ENCODE results near the gene C9orf43. TPM values are rescaled to one million over a fixed set of nuclear protein-coding genes. Genes with fewer than 3 reads are reported as not detected.
"Not testable (repeated sequence)": the region's sequence is repeated elsewhere in the genome, so short reads cannot be mapped to it uniquely, and the experiment has no call there.

C9orf43 gene
- total RNA-seq, 4 donors from 2014 or later, result 0.21 to 3.3 (median 0.58) TPM; not detected in 1

DNA sequence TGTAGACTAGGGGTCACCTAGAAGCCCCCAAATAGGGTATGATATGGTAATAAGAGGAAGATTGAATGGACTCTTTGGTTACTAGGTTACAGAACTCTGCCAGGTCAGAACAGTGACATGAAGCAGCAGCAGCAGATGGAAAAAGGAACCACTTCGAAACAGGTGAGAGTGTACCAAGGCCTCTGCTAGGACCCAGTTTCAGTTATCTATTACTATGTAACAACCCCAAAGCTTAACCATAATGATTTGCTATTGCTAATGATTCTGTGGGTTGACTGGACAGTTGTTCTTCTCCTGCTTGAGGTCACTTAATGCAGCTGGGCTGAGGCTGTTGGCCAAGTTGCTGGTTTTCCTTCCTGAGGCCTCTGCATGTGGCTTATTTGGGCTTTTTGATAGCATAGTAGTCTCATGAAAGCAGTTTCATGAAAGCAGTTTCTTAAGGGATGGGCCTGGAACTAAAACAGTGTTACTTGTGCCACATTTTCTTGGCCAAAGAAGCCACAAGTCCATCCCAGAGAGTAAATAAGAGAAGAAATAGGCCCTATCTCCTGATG is 17.6 kb downstream of the C9orf43 start:
- no peaks in the 10 kb centered on the region for H3K9me3 ChIP-seq
- no peak overlapping the region for H3K27ac ChIP-seq
- TF ChIP-seq, protein P1, sequence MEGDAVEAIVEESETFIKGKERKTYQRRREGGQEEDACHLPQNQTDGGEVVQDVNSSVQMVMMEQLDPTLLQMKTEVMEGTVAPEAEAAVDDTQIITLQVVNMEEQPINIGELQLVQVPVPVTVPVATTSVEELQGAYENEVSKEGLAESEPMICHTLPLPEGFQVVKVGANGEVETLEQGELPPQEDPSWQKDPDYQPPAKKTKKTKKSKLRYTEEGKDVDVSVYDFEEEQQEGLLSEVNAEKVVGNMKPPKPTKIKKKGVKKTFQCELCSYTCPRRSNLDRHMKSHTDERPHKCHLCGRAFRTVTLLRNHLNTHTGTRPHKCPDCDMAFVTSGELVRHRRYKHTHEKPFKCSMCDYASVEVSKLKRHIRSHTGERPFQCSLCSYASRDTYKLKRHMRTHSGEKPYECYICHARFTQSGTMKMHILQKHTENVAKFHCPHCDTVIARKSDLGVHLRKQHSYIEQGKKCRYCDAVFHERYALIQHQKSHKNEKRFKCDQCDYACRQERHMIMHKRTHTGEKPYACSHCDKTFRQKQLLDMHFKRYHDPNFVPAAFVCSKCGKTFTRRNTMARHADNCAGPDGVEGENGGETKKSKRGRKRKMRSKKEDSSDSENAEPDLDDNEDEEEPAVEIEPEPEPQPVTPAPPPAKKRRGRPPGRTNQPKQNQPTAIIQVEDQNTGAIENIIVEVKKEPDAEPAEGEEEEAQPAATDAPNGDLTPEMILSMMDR (IDR thresholded peaks at IDR 0.05), result no peak
- TF ChIP-seq POLR2A (IDR thresholded peaks at IDR 0.05), result no peak
- no peak overlapping the region for H3K4me3 ChIP-seq
- intact Hi-C loops (cut with DNase I; ENCODE audit: low total_unique reads), result no loop called here
- DNase-seq, result no peak
- no peaks in the 10 kb centered on the region for H3K36me3 ChIP-seq
- no peaks in the 10 kb centered on the region for H3K27me3 ChIP-seq
- H3K4me1 ChIP-seq, result no peaks in the 10 kb centered on the region

DNA sequence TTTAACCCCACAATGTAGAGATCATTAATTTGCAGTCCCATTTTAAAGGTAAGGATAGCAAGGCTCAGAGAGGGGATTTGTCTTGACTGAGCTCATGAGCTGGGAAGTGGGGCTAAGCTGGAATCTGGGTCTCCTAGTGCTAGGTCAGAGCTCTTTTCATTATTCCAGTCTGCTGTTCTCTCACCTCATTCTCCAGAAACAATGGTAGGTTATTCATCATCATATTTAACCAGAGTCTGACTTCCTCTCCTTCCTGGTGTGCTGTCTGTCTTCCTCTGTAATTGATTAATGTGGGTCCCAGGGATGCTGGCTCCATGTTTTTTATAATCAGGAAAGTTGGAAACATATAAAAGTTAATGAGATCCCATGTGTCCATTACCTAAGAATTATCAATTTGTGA is 20.6 kb downstream of the C9orf43 start:
- no peak for DNase-seq
- no peak overlapping the region for H3K27ac ChIP-seq
- no peaks in the 10 kb centered on the region for H3K9me3 ChIP-seq
- no peaks in the 10 kb centered on the region for H3K4me1 ChIP-seq
- no peaks in the 10 kb centered on the region for H3K27me3 ChIP-seq
- H3K36me3 ChIP-seq, result no peaks in the 10 kb centered on the region
- no peak overlapping the region for H3K4me3 ChIP-seq
- TF ChIP-seq, protein P1 (IDR thresholded peaks at IDR 0.05), result no peak
- no peak for TF ChIP-seq POLR2A (IDR thresholded peaks at IDR 0.05)
- intact Hi-C loops (cut with DNase I; ENCODE audit: low total_unique reads), result no loop called here

- Histone ChIP-seq H3K36me3 (no peaks in the 10 kb centered on the region), H3K27me3 (no peaks in the 10 kb centered on the region), H3K27ac (no peak overlapping the region), H3K9me3 (no peaks in the 10 kb centered on the region), H3K4me3 (no peak overlapping the region), H3K4me1 (no peaks in the 10 kb centered on the region)
- intact Hi-C loops (cut with DNase I; ENCODE audit: low total_unique reads), result no loop called here
- no peak for TF ChIP-seq POLR2A (IDR thresholded peaks at IDR 0.05)
- TF ChIP-seq, protein P1 (IDR thresholded peaks at IDR 0.05), result no peak
- DNase-seq, result no peak
Measured at GRCh38 chr9:113436728-113437515, 26.4 kb downstream of the C9orf43 start.

DNA sequence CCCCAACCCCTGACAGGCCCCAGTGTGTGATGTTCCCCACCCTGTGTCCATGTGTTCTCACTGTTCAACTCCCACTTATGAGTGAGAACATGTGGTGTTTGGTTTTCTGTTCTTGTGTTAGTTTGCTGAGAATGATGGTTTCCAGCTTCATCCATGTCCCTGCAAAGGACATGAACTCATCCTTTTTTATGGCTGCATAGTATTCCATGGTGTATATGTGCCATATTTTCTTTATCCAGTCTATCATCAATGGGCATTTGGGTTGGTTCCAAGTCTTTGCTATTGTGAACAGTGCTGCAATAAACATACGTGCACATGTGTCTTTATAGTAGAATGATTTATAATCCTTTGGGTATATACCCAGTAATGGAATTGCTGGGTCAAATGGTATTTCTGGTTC is 27.2 kb downstream of the C9orf43 start:
- H3K9me3 ChIP-seq; intact Hi-C loops (cut with DNase I; ENCODE audit: low total_unique reads); H3K4me3 ChIP-seq; H3K36me3 ChIP-seq; H3K4me1 ChIP-seq; H3K27me3 ChIP-seq; H3K27ac ChIP-seq; DNase-seq: not testable (repeated sequence)

GRCh38 chr9:113444736-113445135 is 34.2 kb downstream of the C9orf43 start:
- Histone ChIP-seq H3K4me1 (no peaks in the 10 kb centered on the region), H3K27me3 (no peaks in the 10 kb centered on the region), H3K4me3 (no peak overlapping the region), H3K27ac (no peak overlapping the region), H3K9me3 (no peaks in the 10 kb centered on the region), H3K36me3 (no peaks in the 10 kb centered on the region)
- no peak for DNase-seq
- no peak for TF ChIP-seq POLR2A (IDR thresholded peaks at IDR 0.05)
- TF ChIP-seq, protein P1 (IDR thresholded peaks at IDR 0.05), result no peak
- intact Hi-C loops (cut with DNase I; ENCODE audit: low total_unique reads), result loop anchor here (5.0 kb wide), 2 partner anchors 143 to 213 kb away; no protein-coding TSS in a partner anchor
